ENCODE measurements around the gene SRGAP2B.
"Not testable (repeated sequence)": the region's sequence is repeated elsewhere in the genome, so short reads cannot be mapped to it uniquely, and the experiment has no call there.

Gene SRGAP2B

GRCh38 chr1:145010580-145010979 is 84.5 kb downstream of the SRGAP2B start:
- not testable (repeated sequence) for H3K4me3 ChIP-seq (replicated peaks; ENCODE audit: low read depth, low read length)

GRCh38 chr1:145009928-145010327 is 85.2 kb downstream of the SRGAP2B start:
- not testable (repeated sequence) for DNase-seq (ENCODE audit: extremely low read depth, low read depth); H3K4me3 ChIP-seq (replicated peaks; ENCODE audit: low read depth, low read length)

More at GRCh38 chr1:145010580-145010979, 84.5 kb downstream of the SRGAP2B start:
- not testable (repeated sequence) for DNase-seq (ENCODE audit: extremely low read depth, low read depth)

- not testable (repeated sequence) for H3K4me3 ChIP-seq (replicated peaks; ENCODE audit: low read depth, low read length); DNase-seq (ENCODE audit: extremely low read depth, low read depth)
These were observed 86.7 kb downstream of the SRGAP2B start for GRCh38 chr1:145008388-145008787.

- not testable (repeated sequence) for H3K4me3 ChIP-seq (replicated peaks; ENCODE audit: low read depth, low read length); DNase-seq (ENCODE audit: extremely low read depth, low read depth)
These were observed 90.0 kb downstream of the SRGAP2B start for GRCh38 chr1:145005142-145005541.

GRCh38 chr1:145001381-145001780 is 93.7 kb downstream of the SRGAP2B start:
- not testable (repeated sequence) for H3K4me3 ChIP-seq (replicated peaks; ENCODE audit: low read depth, low read length); DNase-seq (ENCODE audit: extremely low read depth, low read depth)

- not testable (repeated sequence) for DNase-seq (ENCODE audit: extremely low read depth, low read depth)
These were observed 94.3 kb downstream of the SRGAP2B start for GRCh38 chr1:145000743-145001326.

GRCh38 chr1:145000074-145000742 is 94.9 kb downstream of the SRGAP2B start:
- not testable (repeated sequence) for DNase-seq (ENCODE audit: extremely low read depth, low read depth); H3K4me3 ChIP-seq (replicated peaks; ENCODE audit: low read depth, low read length)

More at GRCh38 chr1:145000743-145001326, 94.3 kb downstream of the SRGAP2B start:
- not testable (repeated sequence) for H3K4me3 ChIP-seq (replicated peaks; ENCODE audit: low read depth, low read length)

- DNase-seq (ENCODE audit: extremely low read depth, low read depth), result not testable (repeated sequence)
These were observed 96.2 kb downstream of the SRGAP2B start for GRCh38 chr1:144998981-144999273.

GRCh38 chr1:144998134-144998980 is 96.8 kb downstream of the SRGAP2B start:
- not testable (repeated sequence) for H3K4me3 ChIP-seq (replicated peaks; ENCODE audit: low read depth, low read length); DNase-seq (ENCODE audit: extremely low read depth, low read depth)

More at GRCh38 chr1:144998981-144999273, 96.2 kb downstream of the SRGAP2B start:
- H3K4me3 ChIP-seq (replicated peaks; ENCODE audit: low read depth, low read length), result not testable (repeated sequence)

- not testable (repeated sequence) for DNase-seq (ENCODE audit: extremely low read depth, low read depth); H3K4me3 ChIP-seq (replicated peaks; ENCODE audit: low read depth, low read length)
These were observed 99.2 kb downstream of the SRGAP2B start for GRCh38 chr1:144995833-144996410.

- peak; percentile 26 for DNase-seq (ENCODE audit: extremely low read depth, low read depth)
- not testable (repeated sequence) for H3K4me3 ChIP-seq (replicated peaks; ENCODE audit: low read depth, low read length)
These were observed 102.2 kb downstream of the SRGAP2B start for GRCh38 chr1:144992915-144993314.

- H3K4me3 ChIP-seq (replicated peaks; ENCODE audit: low read depth, low read length); DNase-seq (ENCODE audit: extremely low read depth, low read depth): not testable (repeated sequence)
These were observed 104.5 kb downstream of the SRGAP2B start for GRCh38 chr1:144990611-144991010.

- not testable (repeated sequence) for DNase-seq (ENCODE audit: extremely low read depth, low read depth); H3K4me3 ChIP-seq (replicated peaks; ENCODE audit: low read depth, low read length)
These were observed 108.0 kb downstream of the SRGAP2B start for GRCh38 chr1:144987131-144987530.

GRCh38 chr1:144986171-144986860 is 108.8 kb downstream of the SRGAP2B start:
- DNase-seq (ENCODE audit: extremely low read depth, low read depth); H3K4me3 ChIP-seq (replicated peaks; ENCODE audit: low read depth, low read length): not testable (repeated sequence)

- DNase-seq (ENCODE audit: extremely low read depth, low read depth); H3K4me3 ChIP-seq (replicated peaks; ENCODE audit: low read depth, low read length): not testable (repeated sequence)
These were observed 109.5 kb downstream of the SRGAP2B start for GRCh38 chr1:144985550-144986170.

- DNase-seq (ENCODE audit: extremely low read depth, low read depth); H3K4me3 ChIP-seq (replicated peaks; ENCODE audit: low read depth, low read length): not testable (repeated sequence)
These were observed 112.2 kb downstream of the SRGAP2B start for GRCh38 chr1:144982802-144983525.

GRCh38 chr1:144981157-144981556 is 114.0 kb downstream of the SRGAP2B start:
- not testable (repeated sequence) for DNase-seq (ENCODE audit: extremely low read depth, low read depth); H3K4me3 ChIP-seq (replicated peaks; ENCODE audit: low read depth, low read length)
